Measurements from ENCODE around the gene ZNF25.

Gene ZNF25

DNA sequence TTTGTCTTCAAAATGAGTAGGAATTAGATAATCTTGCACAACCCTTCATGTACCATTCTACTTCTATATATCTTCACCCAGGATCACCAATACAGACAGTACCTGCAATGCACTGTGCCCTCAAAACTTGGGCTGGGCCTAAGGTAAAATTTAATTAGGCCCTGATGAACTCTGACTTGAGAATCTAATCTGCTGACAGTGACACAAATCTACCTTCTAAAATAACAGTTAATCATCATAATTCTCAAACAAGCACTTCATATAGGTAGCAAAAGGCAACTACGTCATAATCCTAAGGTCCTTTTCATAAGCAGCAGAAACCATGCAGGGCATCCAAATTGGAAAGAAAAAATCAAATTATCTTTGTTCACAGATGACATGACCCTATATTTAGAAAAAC, 4.1 kb downstream of the ZNF25 start:
- TF ChIP-seq, protein P1, sequence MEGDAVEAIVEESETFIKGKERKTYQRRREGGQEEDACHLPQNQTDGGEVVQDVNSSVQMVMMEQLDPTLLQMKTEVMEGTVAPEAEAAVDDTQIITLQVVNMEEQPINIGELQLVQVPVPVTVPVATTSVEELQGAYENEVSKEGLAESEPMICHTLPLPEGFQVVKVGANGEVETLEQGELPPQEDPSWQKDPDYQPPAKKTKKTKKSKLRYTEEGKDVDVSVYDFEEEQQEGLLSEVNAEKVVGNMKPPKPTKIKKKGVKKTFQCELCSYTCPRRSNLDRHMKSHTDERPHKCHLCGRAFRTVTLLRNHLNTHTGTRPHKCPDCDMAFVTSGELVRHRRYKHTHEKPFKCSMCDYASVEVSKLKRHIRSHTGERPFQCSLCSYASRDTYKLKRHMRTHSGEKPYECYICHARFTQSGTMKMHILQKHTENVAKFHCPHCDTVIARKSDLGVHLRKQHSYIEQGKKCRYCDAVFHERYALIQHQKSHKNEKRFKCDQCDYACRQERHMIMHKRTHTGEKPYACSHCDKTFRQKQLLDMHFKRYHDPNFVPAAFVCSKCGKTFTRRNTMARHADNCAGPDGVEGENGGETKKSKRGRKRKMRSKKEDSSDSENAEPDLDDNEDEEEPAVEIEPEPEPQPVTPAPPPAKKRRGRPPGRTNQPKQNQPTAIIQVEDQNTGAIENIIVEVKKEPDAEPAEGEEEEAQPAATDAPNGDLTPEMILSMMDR (IDR thresholded peaks at IDR 0.05): no peak
- DNase-seq (ENCODE audit: low spot score): no peak
- no peak overlapping the region for H3K4me3 ChIP-seq
- no peak overlapping the region for H3K27ac ChIP-seq

DNA sequence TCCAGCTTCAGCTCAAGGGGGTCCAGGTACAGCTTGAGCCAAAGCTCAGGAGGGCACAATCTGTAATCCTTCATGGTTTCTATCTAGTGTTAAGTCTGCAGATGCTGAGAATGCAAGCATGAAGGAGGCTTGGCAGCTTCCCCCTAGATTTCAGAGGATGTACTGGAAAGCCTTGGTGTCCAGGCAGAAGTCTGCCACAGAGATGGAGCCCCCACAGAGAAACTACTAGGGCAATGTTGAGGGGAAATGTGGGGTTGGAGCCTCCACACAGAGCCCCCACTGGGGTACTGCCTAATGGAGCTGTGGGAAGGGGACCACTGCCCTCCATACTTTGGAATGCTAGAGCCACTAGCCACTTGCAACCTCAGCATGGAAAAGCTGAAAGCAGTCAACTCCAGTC, 11.4 kb downstream of the ZNF25 start:
- Histone ChIP-seq H3K4me3 (no peak overlapping the region), H3K27ac (no peak overlapping the region)
- TF ChIP-seq, protein P1 (IDR thresholded peaks at IDR 0.05): no peak
- no peak for DNase-seq (ENCODE audit: low spot score)

DNA sequence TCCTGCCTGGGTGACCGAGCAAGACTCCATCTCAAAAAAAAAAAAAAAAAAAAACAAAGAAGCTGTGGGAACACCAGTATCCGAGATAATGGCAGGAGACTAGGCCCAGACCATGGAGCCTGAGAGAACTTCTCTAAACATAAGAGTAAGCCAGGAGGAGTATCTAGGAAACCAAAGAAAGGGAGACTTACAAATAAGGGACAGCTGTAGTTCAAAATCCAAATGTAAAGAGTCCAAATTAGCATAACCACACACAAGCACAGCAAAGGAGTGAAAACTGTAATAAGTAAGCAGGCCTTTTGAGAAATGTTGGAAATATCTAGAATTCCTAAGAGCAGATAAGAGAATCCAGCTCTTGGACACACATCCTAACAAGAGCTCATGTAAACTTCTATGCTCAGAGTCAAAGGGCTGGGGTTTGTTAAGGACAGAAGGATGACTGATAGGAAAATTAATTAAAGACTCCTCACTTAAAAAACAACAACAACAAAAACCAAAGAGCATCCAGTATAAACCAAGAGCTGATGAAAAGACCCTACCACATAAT, 15.8 kb downstream of the ZNF25 start:
- Histone ChIP-seq H3K27ac (no peak overlapping the region), H3K4me3 (no peak overlapping the region)
- TF ChIP-seq, protein P1 (IDR thresholded peaks at IDR 0.05): no peak
- no peak for DNase-seq (ENCODE audit: low spot score)

DNA sequence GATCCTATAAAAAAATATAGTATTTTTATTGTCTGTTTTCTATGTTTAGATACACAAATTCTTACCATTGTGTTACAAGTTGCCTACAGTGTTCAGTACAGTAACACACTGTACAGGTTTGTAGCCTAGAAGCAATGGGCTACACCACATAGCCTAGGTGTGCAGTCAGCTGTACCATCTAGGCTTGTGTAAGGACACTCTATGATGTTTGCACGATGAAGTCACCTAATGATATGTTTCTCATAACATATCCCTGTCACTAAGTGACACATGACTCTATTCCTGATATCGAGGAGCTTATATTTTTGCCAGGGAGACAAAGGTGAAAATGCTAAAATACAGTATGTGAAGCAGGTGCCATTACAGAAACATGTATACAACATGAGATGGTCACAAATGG, 18.6 kb downstream of the ZNF25 start:
- DNase-seq (ENCODE audit: low spot score): no peak
- TF ChIP-seq, protein P1 (IDR thresholded peaks at IDR 0.05): no peak
- no peak overlapping the region for H3K27ac ChIP-seq
- H3K4me3 ChIP-seq: no peak overlapping the region

DNA sequence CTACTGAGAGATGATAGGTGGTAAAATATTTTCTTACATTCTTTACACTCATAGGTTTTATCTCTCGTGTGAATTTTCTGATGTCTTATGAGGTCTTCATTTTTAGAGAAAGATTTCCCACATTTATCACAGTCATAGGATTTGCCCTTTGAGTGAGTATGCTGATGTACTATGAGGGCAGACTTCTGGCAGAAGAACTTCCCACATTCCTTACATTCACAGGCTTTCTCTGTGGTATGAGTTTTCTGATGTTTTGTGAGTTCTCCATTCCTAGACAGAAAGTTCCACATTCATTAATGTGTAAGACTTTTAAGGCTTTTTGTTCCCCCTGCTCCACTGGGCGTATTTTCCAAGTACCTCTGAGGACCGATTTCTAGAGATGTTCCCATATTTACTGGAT, 23.5 kb downstream of the ZNF25 start:
- no peak for DNase-seq (ENCODE audit: low spot score)
- no peak overlapping the region for H3K27ac ChIP-seq
- TF ChIP-seq, protein P1 (IDR thresholded peaks at IDR 0.05): no peak
- no peak overlapping the region for H3K4me3 ChIP-seq

DNA sequence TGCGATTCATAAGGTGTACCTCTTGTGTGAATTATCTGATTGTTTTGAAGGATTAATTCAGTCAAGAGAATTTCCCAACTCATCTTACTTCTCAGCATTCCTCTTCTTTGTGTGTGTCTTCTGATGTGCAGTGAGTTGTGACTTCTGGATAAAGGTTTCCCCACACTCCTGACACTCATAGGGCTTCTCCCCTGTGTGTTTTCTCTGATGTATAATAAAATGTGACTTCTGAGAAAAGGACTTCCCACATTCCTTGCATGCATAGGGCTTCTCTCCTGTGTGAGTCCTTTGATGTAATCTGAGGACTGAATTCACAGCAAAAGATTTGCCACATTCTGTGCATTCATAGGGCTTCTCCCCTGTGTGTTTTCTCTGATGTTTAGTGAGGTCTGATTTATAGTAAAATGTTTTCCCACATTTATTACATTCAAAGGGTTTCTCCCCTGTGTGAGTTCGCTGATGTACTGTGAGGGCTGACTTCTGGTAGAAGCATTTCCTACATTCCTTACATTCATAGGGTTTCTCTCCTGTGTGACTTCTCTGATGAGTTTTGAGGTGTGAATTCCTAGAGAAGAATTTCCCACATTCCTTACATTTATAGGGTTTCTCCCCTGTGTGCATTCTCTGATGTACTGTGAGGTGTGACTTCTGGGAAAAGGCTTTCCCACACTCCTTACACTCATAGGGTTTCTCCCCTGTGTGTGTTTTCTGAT, 24.2 kb downstream of the ZNF25 start:
- no peak overlapping the region for H3K27ac ChIP-seq
- TF ChIP-seq, protein P1 (IDR thresholded peaks at IDR 0.05): no peak
- H3K4me3 ChIP-seq: no peak overlapping the region
- DNase-seq (ENCODE audit: low spot score): no peak

DNA sequence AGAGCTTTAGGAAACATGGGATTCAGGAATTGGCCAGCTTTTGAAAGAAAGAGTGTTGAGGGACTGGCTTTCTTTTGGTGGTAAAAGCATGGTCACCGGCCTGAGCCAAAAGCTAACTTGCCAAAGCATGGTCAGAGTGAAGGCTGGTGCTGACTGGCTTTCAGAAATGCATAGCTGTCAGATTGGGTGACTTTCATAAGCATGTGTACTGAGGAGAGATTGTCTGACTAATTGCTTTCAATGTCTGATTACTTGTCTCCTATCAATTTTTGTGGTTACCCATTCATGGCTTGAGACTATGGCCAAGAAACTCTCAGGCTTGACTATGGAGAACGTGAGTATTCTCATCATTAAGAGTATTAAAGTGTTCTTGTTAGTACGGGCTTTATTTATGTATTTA, 28.2 kb downstream of the ZNF25 start:
- Histone ChIP-seq H3K4me3 (no peak overlapping the region), H3K27ac (no peak overlapping the region)
- TF ChIP-seq, protein P1 (IDR thresholded peaks at IDR 0.05): no peak
- DNase-seq (ENCODE audit: low spot score): no peak

Data from coronary artery (tissue), 2 donors.